ENCODE results near the gene PER2. TPM values are rescaled to one million over a fixed set of nuclear protein-coding genes. Genes with fewer than 3 reads are reported as not detected.

The PER2 gene
- total RNA-seq, 2 experiments from 2014 or later: 17.4 to 17.6 TPM

DNA sequence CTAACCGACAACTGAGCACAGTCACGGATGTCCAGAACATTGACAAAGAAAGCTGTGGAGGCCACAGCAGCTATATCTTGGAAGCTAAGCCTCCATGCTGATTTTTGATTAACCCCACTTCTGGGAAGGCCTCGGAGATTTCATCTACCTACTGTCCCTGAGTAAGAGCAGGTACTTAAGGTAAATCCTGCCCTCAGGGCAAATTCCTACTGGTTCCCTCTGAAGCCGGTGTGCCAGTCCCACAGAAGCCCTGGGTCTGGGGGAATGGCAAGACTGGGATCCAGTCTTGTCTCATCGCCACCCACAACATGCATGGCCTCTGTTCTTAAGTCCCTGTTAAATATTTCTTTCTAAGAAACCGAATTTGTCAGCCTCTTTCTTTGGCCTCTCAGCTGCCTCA is 18.7 kb downstream of the PER2 start:
- Mint-ChIP-seq H3K27me3 (no peaks in the 10 kb centered on the region), H3K36me3 (ENCODE audit: low read depth) (peaks cover 22% of the 10 kb centered on the region), H3K9me3 (no peaks in the 10 kb centered on the region), H3K27ac (no peak overlapping the region), H3K4me1 (ENCODE audit: low read depth) (no peaks in the 10 kb centered on the region), H3K4me3 (no peak overlapping the region)
- ATAC-seq (no peak), DNase-seq (no peak)
- CTCF ChIA-PET: no interaction called here
- POLR2A ChIA-PET: no interaction called here
- intact Hi-C loops (cut with micrococcal nuclease): no loop called here
- no peak for TF ChIP-seq CTCF (IDR thresholded peaks at IDR 0.05)

DNA sequence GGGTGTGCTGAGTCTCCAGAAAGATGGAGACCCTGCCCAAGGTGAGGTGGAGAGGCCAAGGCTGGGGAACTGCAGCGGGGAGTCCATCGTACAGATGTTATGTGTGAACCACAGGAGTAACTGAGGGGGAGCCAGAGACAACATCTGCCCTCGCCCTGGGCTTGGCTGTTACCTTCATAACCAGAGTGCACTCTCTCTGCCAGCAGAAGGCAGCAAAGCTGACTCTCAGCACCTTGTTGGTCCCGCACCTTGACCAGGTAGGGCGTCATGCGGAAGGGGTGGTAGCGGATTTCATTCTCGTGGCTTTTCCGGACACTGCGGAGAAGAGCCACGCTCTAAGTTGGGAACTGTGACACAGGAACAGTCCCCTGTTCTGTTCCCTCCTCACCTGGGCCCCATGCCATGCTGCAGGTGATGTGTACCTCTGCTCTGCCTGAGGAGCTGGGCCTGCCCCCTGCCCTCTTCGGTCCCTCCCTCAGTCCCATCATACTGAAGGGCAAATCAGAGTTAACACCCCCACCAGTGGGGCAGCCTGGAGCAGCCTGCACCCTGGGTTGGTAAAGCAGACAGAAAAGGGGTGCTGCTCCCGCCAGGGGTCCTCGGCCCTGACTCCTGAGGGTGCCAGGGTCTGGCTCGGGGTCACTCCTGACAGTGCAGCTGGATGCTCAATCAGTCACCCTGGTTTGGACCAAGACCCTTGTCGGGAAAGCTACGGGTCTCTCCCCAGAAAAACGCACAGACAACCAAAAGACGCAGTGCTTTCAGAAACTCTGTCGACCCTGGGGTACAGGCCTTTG is 20.3 kb downstream of the PER2 start:
- POLR2A ChIA-PET: no interaction called here
- Mint-ChIP-seq H3K4me3 (no peak overlapping the region), H3K4me1 (ENCODE audit: low read depth) (no peaks in the 10 kb centered on the region), H3K9me3 (no peaks in the 10 kb centered on the region), H3K27ac (no peak overlapping the region), H3K27me3 (no peaks in the 10 kb centered on the region), H3K36me3 (ENCODE audit: low read depth) (peaks cover 26% of the 10 kb centered on the region)
- CTCF ChIA-PET: no interaction called here
- ATAC-seq (no peak), DNase-seq (no peak)
- intact Hi-C loops (cut with micrococcal nuclease): no loop called here
- no peak for TF ChIP-seq CTCF (IDR thresholded peaks at IDR 0.05)

- Mint-ChIP-seq H3K27ac (peak overlapping the region; percentile 22), H3K36me3 (ENCODE audit: low read depth) (peaks cover 25% of the 10 kb centered on the region), H3K27me3 (no peaks in the 10 kb centered on the region), H3K4me3 (no peak overlapping the region), H3K9me3 (no peaks in the 10 kb centered on the region), H3K4me1 (ENCODE audit: low read depth) (no peaks in the 10 kb centered on the region)
- ATAC-seq: no peak
- no peak for TF ChIP-seq CTCF (IDR thresholded peaks at IDR 0.05)
- DNase-seq: no peak
- intact Hi-C loops (cut with micrococcal nuclease): no loop called here
- ChIA-PET POLR2A (interaction anchor here (0.6 kb wide), 1 partner anchor 24 kb away, joined by 3 read pairs; no protein-coding TSS in a partner anchor), CTCF (no interaction called here)
These were observed 21.1 kb downstream of the PER2 start for GRCh38 chr2:238267341-238267710.

DNA sequence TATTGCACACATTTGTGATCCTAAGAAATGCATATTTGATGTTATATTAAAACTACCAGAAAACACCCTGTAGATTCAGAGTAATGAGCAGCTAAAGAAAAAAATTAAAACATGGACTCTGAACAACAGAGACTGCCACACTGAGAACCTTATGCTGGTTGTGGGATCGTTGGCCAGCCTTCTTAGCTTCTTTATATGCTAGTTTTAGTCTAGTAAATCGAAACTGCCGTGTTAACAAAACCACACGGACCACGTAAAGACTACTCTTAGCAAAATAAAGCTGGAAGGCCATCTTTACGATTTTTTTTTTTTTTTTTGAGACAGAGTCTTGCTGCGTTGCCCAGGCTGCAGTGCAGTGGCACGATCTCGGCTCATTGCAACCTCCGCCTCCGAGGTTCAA is 22.8 kb downstream of the PER2 start:
- intact Hi-C loops (cut with micrococcal nuclease): no loop called here
- H3K27ac Mint-ChIP-seq: no peak overlapping the region
- no peaks in the 10 kb centered on the region for H3K27me3 Mint-ChIP-seq
- DNase-seq (no peak), ATAC-seq (no peak)
- peaks cover 20% of the 10 kb centered on the region for H3K36me3 Mint-ChIP-seq (ENCODE audit: low read depth)
- no peaks in the 10 kb centered on the region for H3K9me3 Mint-ChIP-seq
- no peak for TF ChIP-seq CTCF (IDR thresholded peaks at IDR 0.05)
- no peaks in the 10 kb centered on the region for H3K4me1 Mint-ChIP-seq (ENCODE audit: low read depth)
- POLR2A ChIA-PET: no interaction called here
- H3K4me3 Mint-ChIP-seq: no peak overlapping the region
- CTCF ChIA-PET: interaction anchor here (1.7 to 3.9 kb wide), 3 partner anchors 11 to 105 kb away, joined by 4 to 55 read pairs (median 6); no protein-coding TSS in a partner anchor

GRCh38 chr2:238264072-238264460 is 24.3 kb downstream of the PER2 start:
- no peak overlapping the region for H3K27ac Mint-ChIP-seq
- H3K36me3 Mint-ChIP-seq (ENCODE audit: low read depth): peaks cover 17% of the 10 kb centered on the region
- ATAC-seq: no peak
- H3K4me1 Mint-ChIP-seq (ENCODE audit: low read depth): no peaks in the 10 kb centered on the region
- no peak overlapping the region for H3K4me3 Mint-ChIP-seq
- no peaks in the 10 kb centered on the region for H3K9me3 Mint-ChIP-seq
- intact Hi-C loops (cut with micrococcal nuclease): no loop called here
- H3K27me3 Mint-ChIP-seq: no peaks in the 10 kb centered on the region
- no peak for DNase-seq
- ChIA-PET CTCF (interaction anchor here (0.6 to 3.9 kb wide), 21 partner anchors 10 to 1845 kb away, joined by 3 to 55 read pairs (median 3); partner anchors contain the start of gene ILKAP), POLR2A (no interaction called here)
- no peak for TF ChIP-seq CTCF (IDR thresholded peaks at IDR 0.05)
